Mesenchymal stem cell (in vitro differentiated cells and primary cell): Measurements from ENCODE around the gene CAMTA1.

ENCODE experiments used
- DNase-seq: peaks from one replicate; pipeline ENCODE4 v3.0.0-alpha.2; 2013
- H2AFZ ChIP-seq: one replicate; pipeline ENCODE4 v1.6.1; 2013; ENCODE audit warnings: low read depth, mild to moderate bottlenecking, control low read depth, inconsistent platforms, low read length, moderate library complexity
- H2AK5ac ChIP-seq: 2 replicates; pipeline ENCODE4 v1.6.1; 2013; ENCODE audit warnings: low read length, moderate library complexity, mild to moderate bottlenecking, inconsistent platforms; ENCODE audit not compliant: severe bottlenecking
- H2BK120ac ChIP-seq: one replicate; pipeline ENCODE4 v1.6.1; 2013; ENCODE audit warnings: low read depth, mild to moderate bottlenecking, inconsistent platforms, low read length, moderate library complexity
- H2BK12ac ChIP-seq, 2 experiments: one replicate each; pipeline ENCODE4 v1.6.1; 2013; ENCODE audit warnings: inconsistent platforms in 2 of 2, low read length in 2 of 2, mild to moderate bottlenecking in 2 of 2, moderate library complexity in 2 of 2, control low read depth in 1 of 2
- H2BK15ac ChIP-seq: one replicate; pipeline ENCODE4 v1.6.1; 2013; ENCODE audit warnings: mild to moderate bottlenecking, low read depth, inconsistent platforms; ENCODE audit not compliant: poor library complexity, severe bottlenecking
- H2BK5ac ChIP-seq: 2 replicates; pipeline ENCODE4 v1.6.1; 2013; ENCODE audit warnings: low read depth, mild to moderate bottlenecking, low read length, control low read depth, inconsistent platforms; ENCODE audit not compliant: poor library complexity, severe bottlenecking
- H3K14ac ChIP-seq, 2 experiments: one replicate each; pipeline ENCODE4 v1.6.1; 2013; ENCODE audit warnings: inconsistent platforms in 2 of 2, low read length in 2 of 2, control low read depth in 1 of 2, mild to moderate bottlenecking in 1 of 2, moderate library complexity in 1 of 2
- H3K18ac ChIP-seq, 2 experiments: one replicate each; pipeline ENCODE4 v1.6.1; 2013; ENCODE audit warnings: inconsistent platforms in 2 of 2, low read length in 2 of 2, control low read depth in 1 of 2, low read depth in 1 of 2, mild to moderate bottlenecking in 1 of 2
- H3K23ac ChIP-seq, 2 experiments: one replicate each; pipeline ENCODE4 v1.6.1; 2013; ENCODE audit warnings: inconsistent platforms in 2 of 2, low read length in 2 of 2, mild to moderate bottlenecking in 2 of 2, moderate library complexity in 2 of 2, control low read depth in 1 of 2
- H3K27ac ChIP-seq: 2 replicates; pipeline ENCODE4 v1.5.1; 2013; ENCODE audit warnings: mild to moderate bottlenecking, moderate library complexity, low read length, control low read depth, inconsistent platforms; ENCODE audit not compliant: poor library complexity, severe bottlenecking
- H3K27me3 ChIP-seq, 2 experiments: 2 replicates each; pipeline versions ENCODE4 v1.6.1 to v1.7.0; 2013; ENCODE audit warnings: low read length in 2 of 2, mild to moderate bottlenecking in 2 of 2, moderate library complexity in 2 of 2, control low read depth in 1 of 2, inconsistent platforms in 1 of 2; ENCODE audit not compliant: control insufficient read depth in 1 of 2, insufficient read depth in 1 of 2
- H3K36me3 ChIP-seq, 2 experiments: 2 replicates each; pipeline versions ENCODE4 v1.6.1 to v1.7.0; 2013; ENCODE audit warnings: low read length in 2 of 2, control low read depth in 1 of 2, inconsistent platforms in 1 of 2, low read depth in 1 of 2, mild to moderate bottlenecking in 1 of 2; ENCODE audit not compliant: insufficient read depth in 2 of 2, control insufficient read depth in 1 of 2
- H3K4ac ChIP-seq, 2 experiments: one replicate each; pipeline ENCODE4 v1.6.1; 2013; ENCODE audit warnings: inconsistent platforms in 2 of 2, low read length in 2 of 2, mild to moderate bottlenecking in 2 of 2, moderate library complexity in 2 of 2, control low read depth in 1 of 2, low read depth in 1 of 2
- H3K4me1 ChIP-seq: 2 replicates; pipeline ENCODE4 v1.6.1; 2013; ENCODE audit warnings: low read depth, low read length, control low read depth; ENCODE audit not compliant: control insufficient read depth, insufficient read depth
- H3K4me2 ChIP-seq: 2 replicates; pipeline ENCODE4 v1.6.1; 2013; ENCODE audit warnings: low read length, mild to moderate bottlenecking, inconsistent platforms; ENCODE audit not compliant: poor library complexity, severe bottlenecking
- H3K4me3 ChIP-seq, 2 experiments: 2 replicates each; pipeline versions ENCODE4 v1.5.1 to v1.7.0; 2013; ENCODE audit warnings: low read length in 2 of 2, mild to moderate bottlenecking in 2 of 2, control low read depth in 1 of 2, low read depth in 1 of 2; ENCODE audit not compliant: insufficient read depth in 1 of 2
- H3K79me1 ChIP-seq: replicated peaks from 2 replicates; pipeline ENCODE4 v1.6.1; 2013; ENCODE audit warnings: mild to moderate bottlenecking, control low read depth, low read length, inconsistent platforms; ENCODE audit not compliant: poor library complexity, severe bottlenecking
- H3K9ac ChIP-seq: 2 replicates; pipeline ENCODE4 v1.7.0; 2013; ENCODE audit warnings: mild to moderate bottlenecking, low read length, moderate library complexity
- H3K9me3 ChIP-seq: 2 replicates; pipeline ENCODE4 v1.7.0; 2013; ENCODE audit warnings: mild to moderate bottlenecking, low read length; ENCODE audit not compliant: control insufficient read depth
- H4K8ac ChIP-seq: one replicate; pipeline ENCODE4 v1.6.1; 2013; ENCODE audit warnings: inconsistent platforms, mild to moderate bottlenecking, low read length, moderate library complexity
- H4K91ac ChIP-seq: one replicate; pipeline ENCODE4 v1.6.1; 2013; ENCODE audit warnings: mild to moderate bottlenecking, low read length, inconsistent platforms
- WGBS: methylation state at CpG from one replicate; pipeline ENCODE4 v1.1.7; 2013; ENCODE audit warnings: mixed read lengths; 5-methylcytosine and 5-hydroxymethylcytosine counted together

Gene CAMTA1

GRCh38 chr1:7036386-7036785, 251.1 kb downstream of the CAMTA1 start:
- Histone ChIP-seq H3K18ac (no peak overlapping the region), H3K14ac (no peak overlapping the region)

GRCh38 chr1:7039590-7040220, 254.5 kb downstream of the CAMTA1 start:
- Histone ChIP-seq H3K9me3 (no peaks in the 10 kb centered on the region), H2BK12ac (no peak overlapping the region), H3K4me2 (no peak overlapping the region), H3K27ac (no peak overlapping the region), H3K36me3 (no peaks in the 10 kb centered on the region), H3K79me1 (peaks cover 2% of the 10 kb centered on the region), H2BK5ac (no peak overlapping the region), H4K91ac (no peak overlapping the region), H3K4me3 (no peak overlapping the region), H2AFZ (no peak overlapping the region), H2BK120ac (no peak overlapping the region), H3K14ac (no peak overlapping the region), H4K8ac (no peak overlapping the region), H3K4me1 (peaks cover 4% of the 10 kb centered on the region), H3K23ac (no peak overlapping the region), H2BK15ac (no peak overlapping the region), H2AK5ac (no peak overlapping the region), H3K9ac (no peak overlapping the region), H3K27me3 (peaks cover 0 to 44% of the 10 kb centered on the region in 2 experiments), H3K18ac (no peak overlapping the region), H3K4ac (no peak overlapping the region)
- DNase-seq, result no peak
- 74% methylated on average over 7 of the region's 8 CpGs for WGBS

More at GRCh38 chr1:7036386-7036785, 251.1 kb downstream of the CAMTA1 start:
- Histone ChIP-seq H3K27me3 (peaks cover 0 to 11% of the 10 kb centered on the region in 2 experiments), H3K4me1 (no peaks in the 10 kb centered on the region), H3K23ac (no peak overlapping the region), H2BK120ac (no peak overlapping the region), H3K36me3 (no peaks in the 10 kb centered on the region), H2BK5ac (no peak overlapping the region), H3K9ac (no peak overlapping the region), H2AFZ (no peak overlapping the region), H4K8ac (no peak overlapping the region), H3K27ac (no peak overlapping the region), H2BK15ac (no peak overlapping the region), H3K4me3 (no peak overlapping the region), H2AK5ac (no peak overlapping the region), H2BK12ac (no peak overlapping the region), H3K9me3 (peaks cover 7% of the 10 kb centered on the region), H3K4ac (no peak overlapping the region), H3K79me1 (no peaks in the 10 kb centered on the region), H3K4me2 (no peak overlapping the region), H4K91ac (no peak overlapping the region)
- WGBS, result 94% methylated on average over 8 of the region's 8 CpGs
- DNase-seq, result no peak

GRCh38 chr1:7040969-7041695, 255.9 kb downstream of the CAMTA1 start:
- Histone ChIP-seq H2BK12ac (no peak overlapping the region), H3K4me1 (peaks cover 4% of the 10 kb centered on the region), H3K9ac (no peak overlapping the region), H4K8ac (no peak overlapping the region), H3K4me3 (no peak overlapping the region), H3K9me3 (no peaks in the 10 kb centered on the region), H3K4me2 (no peak overlapping the region), H3K27ac (no peak overlapping the region), H2AK5ac (no peak overlapping the region), H3K4ac (no peak overlapping the region), H3K23ac (no peak overlapping the region), H3K14ac (no peak overlapping the region), H2BK5ac (no peak overlapping the region), H4K91ac (no peak overlapping the region), H2AFZ (no peak overlapping the region), H3K18ac (no peak overlapping the region), H2BK15ac (no peak overlapping the region), H3K27me3 (peaks cover 0 to 57% of the 10 kb centered on the region in 2 experiments), H3K36me3 (no peaks in the 10 kb centered on the region), H2BK120ac (no peak overlapping the region), H3K79me1 (peaks cover 2% of the 10 kb centered on the region)
- WGBS, result 90% methylated on average over 16 of the region's 16 CpGs
- no peak for DNase-seq

- H3K14ac ChIP-seq, result no peak overlapping the region
- H3K79me1 ChIP-seq, result peaks cover 2% of the 10 kb centered on the region
- H3K4me2 ChIP-seq, result no peak overlapping the region
- H3K27ac ChIP-seq, result no peak overlapping the region
- H3K4me3 ChIP-seq, result no peak overlapping the region
- peaks cover 5% of the 10 kb centered on the region for H3K4me1 ChIP-seq
- H2BK120ac ChIP-seq, result no peak overlapping the region
- H4K8ac ChIP-seq, result no peak overlapping the region
- no peak overlapping the region for H3K18ac ChIP-seq
- no peak overlapping the region for H2BK5ac ChIP-seq
- peak overlapping the region; percentile 3 for H2BK15ac ChIP-seq
- peak; percentile 33 for DNase-seq
- H3K27me3 ChIP-seq, result peaks cover 0 to 62% of the 10 kb centered on the region in 2 experiments
- no peak overlapping the region for H3K23ac ChIP-seq
- WGBS, result 67% methylated on average over 16 of the region's 17 CpGs
- no peak overlapping the region for H3K4ac ChIP-seq
- no peak overlapping the region for H3K9ac ChIP-seq
- H3K36me3 ChIP-seq, result no peaks in the 10 kb centered on the region
- H2AFZ ChIP-seq, result no peak overlapping the region
- H2BK12ac ChIP-seq, result no peak overlapping the region
- no peak overlapping the region for H2AK5ac ChIP-seq
- peaks cover 6% of the 10 kb centered on the region for H3K9me3 ChIP-seq
- H4K91ac ChIP-seq, result no peak overlapping the region
These were observed 257.3 kb downstream of the CAMTA1 start for GRCh38 chr1:7042322-7043190.
